ACHN (cell line): Measurements from ENCODE around the gene B4GALNT2.
"Not testable (repeated sequence)": the region's sequence is repeated elsewhere in the genome, so short reads cannot be mapped to it uniquely, and the experiment has no call there.

Experiments used
- DNase-seq: peaks from one replicate; pipeline ENCODE4 v3.0.0-alpha.2; 2015
- in situ Hi-C: cut with HindIII; loops from 2 replicates; pipeline ENCODE4 v1.10.0; 2017; ENCODE audit warnings: low sequenced_read_pairs, low pct_ligation_motif_present, low pct_unique_long_range_greater_than_20kb

The B4GALNT2 gene

DNA sequence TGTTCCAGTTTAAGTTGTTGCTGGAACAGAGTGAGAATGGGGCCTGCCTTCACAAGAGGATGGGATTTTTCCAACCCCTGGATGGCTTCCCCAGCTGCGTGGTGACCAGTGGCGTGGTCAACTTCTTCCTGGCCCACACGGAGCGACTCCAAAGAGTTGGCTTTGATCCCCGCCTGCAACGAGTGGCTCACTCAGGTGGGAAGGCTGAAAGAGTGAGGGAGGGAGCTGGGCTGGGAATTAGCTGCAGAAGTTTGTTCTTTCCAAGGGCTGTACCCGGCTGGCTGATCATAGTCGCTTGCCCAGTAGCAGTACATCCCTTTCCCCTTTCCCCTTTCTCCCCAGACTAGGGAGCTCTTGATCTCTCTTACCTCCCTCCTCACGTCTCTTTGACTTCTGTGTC, 36.1 kb downstream of the B4GALNT2 start:
- no peak for DNase-seq
- in situ Hi-C loops = no loop called here

DNA sequence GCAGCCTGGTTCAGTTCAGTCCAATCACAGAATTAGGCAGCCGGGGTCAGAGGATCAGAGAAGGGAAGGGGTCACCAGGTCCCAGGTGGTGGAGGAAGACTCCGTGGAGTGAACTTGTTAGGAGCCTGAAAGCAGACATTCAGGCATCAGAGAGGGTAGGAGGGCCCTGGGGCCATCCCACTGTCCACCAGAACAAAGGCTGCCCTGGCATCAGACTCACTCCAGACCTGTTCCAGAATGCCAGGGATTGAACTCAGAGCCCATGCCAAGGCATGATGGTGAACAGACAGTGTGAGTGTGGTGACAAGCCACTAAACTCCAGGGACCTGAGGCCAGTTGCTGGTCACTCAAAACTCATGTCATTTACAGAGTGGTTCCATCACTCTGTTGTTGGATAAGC, 37.6 kb downstream of the B4GALNT2 start:
- in situ Hi-C loops = no loop called here
- DNase-seq = no peak

DNA sequence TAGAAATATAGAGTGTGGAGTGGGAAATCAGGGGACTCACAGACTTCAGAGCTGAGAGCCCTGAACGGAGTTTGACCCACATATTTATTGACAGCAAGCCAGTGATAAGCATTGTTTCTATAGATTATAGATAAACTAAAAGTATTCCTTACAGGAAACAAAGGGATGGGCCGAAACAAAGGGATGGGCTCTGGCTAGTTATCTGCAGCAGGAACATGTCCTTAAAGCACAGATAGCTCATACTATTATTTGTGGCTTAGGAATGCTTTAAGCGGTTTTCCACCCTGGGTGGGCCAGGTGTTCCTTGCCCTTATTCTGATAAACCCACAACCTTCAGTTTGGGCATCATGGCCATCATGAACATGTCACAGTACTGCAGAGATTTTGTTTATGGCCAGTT, 38.1 kb downstream of the B4GALNT2 start:
- DNase-seq, in situ Hi-C loops: not testable (repeated sequence)

- in situ Hi-C loops, DNase-seq: not testable (repeated sequence)
Observed at GRCh38 chr17:49175978-49176377, 43.4 kb downstream of the B4GALNT2 start.

DNA sequence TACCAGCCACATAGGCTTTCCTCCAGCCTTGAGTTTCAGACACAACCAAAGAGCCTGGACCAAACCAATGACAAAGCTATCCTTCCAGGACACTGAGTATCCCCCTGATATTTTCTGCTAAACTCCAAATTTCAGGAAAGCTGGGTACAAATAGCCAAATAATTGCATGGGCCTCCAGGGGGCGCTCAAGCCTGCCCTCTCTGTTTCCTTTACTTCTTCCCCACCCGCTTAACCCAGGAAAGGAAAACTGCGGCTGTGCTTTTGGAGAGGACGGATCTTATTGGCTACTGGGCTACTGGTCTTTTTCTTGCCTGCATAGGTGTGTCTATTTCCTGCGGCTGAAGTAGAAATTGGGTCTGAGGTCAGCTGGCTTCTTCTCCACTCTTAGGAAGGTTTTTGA, 47.7 kb downstream of the B4GALNT2 start:
- in situ Hi-C loops = no loop called here
- peak; percentile 55 for DNase-seq

DNA sequence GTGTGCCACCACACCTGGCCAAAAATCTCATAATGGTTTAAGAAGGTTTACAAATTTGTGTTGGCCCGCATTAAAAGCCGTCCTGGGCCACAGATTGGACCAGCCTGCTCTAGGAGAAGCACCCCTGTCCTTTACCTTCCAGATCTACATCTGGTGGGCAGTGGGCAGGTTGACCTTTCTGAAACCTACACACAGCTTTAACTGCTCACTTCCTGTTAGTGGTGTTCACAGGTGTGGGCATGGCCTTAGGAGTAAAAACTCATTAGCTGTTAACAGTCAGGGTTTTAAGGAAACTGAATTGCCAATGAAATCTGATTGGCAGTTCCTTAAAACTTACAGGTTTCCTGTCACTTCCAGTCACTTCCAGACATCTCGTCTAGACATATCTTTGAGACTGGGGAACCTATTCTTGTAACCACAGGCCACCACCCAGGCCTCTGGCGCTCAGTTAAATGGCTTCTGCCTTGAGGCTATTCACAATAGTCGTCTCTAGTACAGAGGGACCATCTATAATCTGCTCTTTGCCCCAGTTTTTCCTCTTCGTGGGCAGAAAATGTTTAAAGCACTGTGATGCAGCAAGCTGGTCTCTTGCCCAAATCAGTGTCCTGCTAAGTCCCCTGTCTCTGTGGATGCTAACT, 48.5 kb downstream of the B4GALNT2 start:
- in situ Hi-C loops = no loop called here
- no peak for DNase-seq

DNA sequence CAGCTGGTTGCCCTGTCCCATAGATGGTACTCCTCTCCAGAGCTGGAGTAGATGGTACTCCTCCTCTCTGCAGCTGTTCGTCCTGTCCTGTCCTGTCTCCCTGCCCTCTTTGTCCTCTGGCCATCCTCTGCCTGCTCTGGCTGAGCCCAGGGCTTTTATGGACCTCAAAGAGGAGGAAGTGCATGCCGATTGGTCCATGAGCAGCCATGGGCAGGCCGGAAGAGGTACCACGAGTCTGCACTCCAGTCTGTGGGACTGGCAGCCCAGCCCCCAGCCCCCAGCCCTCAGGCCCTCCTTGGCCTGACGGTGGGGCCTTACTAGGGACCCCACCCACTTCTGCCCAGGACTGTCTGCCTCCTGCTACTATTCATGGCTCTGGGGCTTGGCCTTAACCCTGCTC, 50.8 kb downstream of the B4GALNT2 start:
- DNase-seq = no peak
- in situ Hi-C loops = no loop called here

GRCh38 chr17:49183801-49184200, 51.2 kb downstream of the B4GALNT2 start:
- no peak for DNase-seq
- in situ Hi-C loops = no loop called here

DNA sequence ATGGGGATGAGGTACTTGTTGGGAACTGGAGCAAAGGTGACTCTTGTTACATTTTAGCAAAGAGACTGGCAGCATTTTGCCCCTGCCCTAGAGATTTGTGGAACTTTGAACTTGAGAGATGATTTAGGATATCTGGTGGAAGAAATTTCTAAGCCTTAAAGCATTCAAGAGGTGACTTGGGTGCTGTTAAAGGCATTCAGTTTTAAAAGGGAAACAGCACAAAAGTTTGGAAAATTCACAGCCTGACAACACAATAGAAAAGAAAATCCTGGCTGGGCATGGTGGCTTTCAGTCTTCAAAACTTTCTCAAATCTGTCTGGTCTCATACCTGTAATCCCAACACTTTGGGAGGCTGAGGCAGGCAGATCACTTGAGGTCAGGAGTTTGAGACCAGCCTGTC, 52.0 kb downstream of the B4GALNT2 start:
- in situ Hi-C loops, DNase-seq: not testable (repeated sequence)

GRCh38 chr17:49185381-49185780, 52.8 kb downstream of the B4GALNT2 start:
- DNase-seq, in situ Hi-C loops: not testable (repeated sequence)

GRCh38 chr17:49187301-49187700, 54.7 kb downstream of the B4GALNT2 start:
- in situ Hi-C loops = no loop called here
- DNase-seq = no peak

DNA sequence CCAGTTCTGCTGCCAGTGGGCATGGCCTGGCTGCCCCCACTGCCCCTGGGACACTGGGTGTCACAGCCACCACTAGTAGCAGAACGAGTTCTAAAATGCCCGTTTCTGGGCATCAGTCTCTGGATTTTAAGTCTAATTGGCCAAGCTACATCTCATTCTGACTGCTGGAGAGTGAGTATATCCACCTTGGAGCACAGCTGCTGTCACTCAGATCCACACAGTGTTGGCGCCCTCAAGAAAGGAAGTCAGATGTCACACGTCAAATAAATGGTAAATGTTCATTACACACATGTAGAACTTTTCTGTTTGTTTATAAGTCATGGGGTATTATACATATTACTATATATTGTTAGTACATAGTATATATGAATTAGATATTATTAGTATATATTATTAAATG, 58.4 kb downstream of the B4GALNT2 start:
- no peak for DNase-seq
- in situ Hi-C loops = no loop called here

DNA sequence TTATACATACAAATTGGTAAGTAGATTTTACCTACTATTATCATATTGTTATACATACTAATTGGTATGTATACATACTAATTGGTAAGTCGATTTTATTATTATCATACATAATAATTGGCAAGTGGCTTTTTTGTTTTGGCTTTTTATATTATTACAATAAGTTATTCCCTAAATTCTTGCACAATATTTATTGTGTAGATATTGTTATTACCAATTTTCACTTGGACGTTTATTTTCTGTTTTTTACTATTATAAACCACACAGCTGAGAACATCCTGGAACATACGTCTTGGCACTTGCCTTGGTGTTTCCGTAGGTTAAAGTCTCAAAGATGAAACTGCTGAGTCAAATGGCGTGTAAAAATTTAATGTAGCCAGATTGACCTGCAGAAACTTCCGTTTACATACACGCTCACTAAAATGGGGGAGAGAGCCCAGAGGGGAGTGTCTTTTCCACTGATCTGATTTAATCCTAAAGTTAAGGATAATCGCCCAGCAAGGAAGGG, 58.9 kb downstream of the B4GALNT2 start:
- DNase-seq = no peak
- in situ Hi-C loops = no loop called here

DNA sequence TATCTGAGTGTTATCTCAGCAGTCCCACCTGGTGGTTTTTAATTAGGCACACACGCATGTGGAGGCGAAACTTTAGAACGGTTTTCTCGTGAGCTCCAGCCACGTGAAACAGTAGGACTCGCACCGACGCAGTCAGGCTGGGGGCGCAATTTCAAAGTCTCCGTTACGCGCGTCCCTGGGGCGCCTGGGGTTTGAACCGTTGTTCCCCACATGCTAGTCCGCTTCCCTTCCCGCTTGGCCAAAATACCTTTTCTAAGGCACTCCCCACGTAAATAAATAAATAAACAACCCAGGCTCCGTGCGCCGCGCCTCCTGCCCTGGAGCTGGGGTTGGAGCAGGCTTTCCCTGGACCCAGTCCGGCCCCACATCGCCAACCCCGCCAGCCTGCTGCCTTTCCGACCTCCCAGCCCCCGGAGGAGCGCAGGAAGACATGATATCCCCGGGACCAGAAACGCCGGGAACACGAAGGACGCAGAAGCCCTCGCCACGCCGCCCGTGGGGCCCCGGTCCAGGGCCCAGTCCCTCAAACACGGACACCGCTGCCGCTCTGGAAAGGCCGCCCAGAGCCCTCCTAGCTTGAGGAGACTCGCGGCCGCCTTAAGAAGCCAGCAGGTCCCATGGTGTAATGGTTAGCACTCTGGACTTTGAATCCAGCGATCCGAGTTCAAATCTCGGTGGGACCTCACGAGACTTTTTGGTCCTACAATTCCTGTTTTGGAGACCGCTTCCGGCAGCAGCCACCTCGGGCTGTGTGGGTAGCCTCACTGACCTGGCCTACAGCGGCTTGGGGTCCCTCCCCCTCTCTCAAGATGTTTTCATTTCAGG, 59.6 kb downstream of the B4GALNT2 start:
- in situ Hi-C loops = no loop called here

GRCh38 chr17:49193513-49194296, 61.1 kb downstream of the B4GALNT2 start:
- in situ Hi-C loops = no loop called here
- peak; percentile 99 for DNase-seq

More for the DNA sequence above, 59.6 kb downstream of the B4GALNT2 start:
- peak; percentile 89 for DNase-seq

DNA sequence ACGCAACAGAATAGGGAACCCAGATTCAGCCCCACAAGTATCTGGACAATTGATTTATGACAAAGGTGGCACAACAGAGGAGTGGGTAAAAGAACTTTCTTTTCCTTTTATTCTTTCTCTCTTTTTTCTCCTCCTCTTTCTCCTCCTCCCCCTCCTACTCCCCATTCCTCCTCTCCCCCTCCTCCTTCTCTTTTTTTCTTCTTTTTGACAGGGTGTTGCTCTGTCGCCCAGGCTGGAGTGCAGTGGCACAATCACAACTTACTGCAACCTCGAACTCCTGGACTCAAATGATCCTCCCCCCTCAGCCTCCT, 61.7 kb downstream of the B4GALNT2 start:
- in situ Hi-C loops = no loop called here
- DNase-seq = no peak

DNA sequence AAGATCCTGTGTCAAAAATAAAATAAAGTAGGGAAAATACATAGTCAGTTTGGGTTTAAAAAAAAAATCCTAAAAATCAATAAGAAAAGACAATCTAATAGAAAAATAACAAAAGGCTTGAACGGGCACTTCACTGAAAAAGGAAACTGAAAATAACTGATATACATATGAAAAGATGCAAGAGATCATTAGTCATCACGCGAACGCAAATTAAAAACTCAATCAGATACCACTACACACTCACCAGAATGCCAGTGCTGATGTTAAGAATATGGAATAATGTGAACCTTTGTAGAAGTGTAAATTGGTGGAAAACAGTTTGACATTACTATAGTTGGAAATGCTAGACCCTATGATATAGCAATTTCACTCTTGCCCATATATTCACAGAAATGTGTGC, 63.2 kb downstream of the B4GALNT2 start:
- DNase-seq = no peak
- in situ Hi-C loops = no loop called here

DNA sequence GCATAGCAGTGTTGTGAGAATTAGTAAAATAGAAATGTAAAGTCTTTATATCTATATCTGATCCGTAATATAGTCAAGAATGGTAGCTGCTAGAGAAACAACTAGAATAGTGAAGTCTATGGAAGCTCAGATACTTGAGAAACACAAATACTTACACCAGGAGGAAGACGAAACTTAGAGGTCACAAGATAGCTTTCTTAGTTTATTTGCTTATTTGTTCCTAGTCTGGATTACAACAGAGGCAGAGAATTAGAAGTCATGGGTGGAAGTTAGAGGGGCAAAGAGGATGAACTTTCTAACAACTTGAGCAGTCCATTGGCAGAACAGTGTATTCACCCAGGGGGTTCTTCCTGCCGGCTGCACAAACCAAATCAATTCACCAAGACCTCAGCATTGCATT, 64.0 kb downstream of the B4GALNT2 start:
- no peak for DNase-seq
- in situ Hi-C loops = no loop called here

- DNase-seq = peak; percentile 21
- in situ Hi-C loops = no loop called here
Observed at GRCh38 chr17:49197346-49197998, 64.9 kb downstream of the B4GALNT2 start.
